ENCODE results near the gene GOLGA6D.
"Not testable (repeated sequence)": the region's sequence is repeated elsewhere in the genome, so short reads cannot be mapped to it uniquely, and the experiment has no call there.

GOLGA6D gene

DNA sequence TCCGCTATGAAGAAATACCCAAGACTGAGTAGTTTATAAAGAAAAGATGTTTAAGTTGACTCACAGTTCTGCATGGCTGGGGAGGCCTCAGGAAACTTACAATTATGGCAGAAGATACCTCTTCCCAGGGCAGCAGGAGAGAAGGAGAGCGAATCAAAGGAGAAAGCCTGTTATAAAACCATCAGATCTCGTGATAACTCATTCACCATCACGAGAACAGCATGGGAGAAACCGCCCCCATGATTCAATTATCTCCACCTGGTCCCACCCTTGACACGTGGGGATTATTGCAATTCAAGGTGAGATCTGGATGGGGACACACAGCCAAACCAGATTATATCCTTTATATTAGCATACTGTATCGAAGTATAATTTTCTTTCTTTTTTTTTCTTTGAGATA is 49.5 kb downstream of the GOLGA6D start:
- not testable (repeated sequence) for DNase-seq (ENCODE audit: low spot score)

DNA sequence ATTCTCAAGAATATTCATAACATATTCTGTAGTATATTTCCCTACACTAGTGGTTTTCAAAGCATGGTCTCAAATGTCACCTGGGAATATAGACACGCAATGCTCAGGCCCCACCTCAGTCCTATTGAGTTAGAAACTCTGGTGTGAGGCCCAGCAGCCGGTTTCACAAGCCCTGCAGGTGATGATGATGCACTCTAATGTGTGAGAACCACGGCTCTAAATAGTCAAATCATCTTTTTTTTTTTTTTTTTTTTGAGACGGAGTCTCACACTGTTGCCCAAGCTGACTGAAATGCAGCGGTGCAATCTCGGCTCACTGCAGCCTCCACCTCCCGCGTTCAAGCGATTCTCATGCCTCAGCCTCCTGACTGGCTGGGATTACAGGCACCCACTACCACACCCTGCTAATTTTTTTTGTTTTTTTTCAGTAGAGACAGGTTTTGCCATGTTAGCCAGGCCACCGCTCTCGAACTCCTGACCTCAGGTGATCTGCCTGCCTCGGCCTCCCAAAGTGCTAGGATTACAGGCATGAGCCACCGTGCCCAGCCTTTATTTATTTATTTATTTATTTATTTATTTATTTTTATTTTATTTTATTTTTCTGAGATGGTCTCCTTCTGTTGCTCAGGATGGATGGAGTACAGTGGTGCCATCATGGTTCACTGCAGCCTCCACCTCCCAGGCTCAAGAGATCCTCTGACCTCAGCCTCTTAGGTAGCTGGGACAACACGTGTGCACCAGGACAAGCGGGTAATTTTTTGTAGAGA is 51.2 kb downstream of the GOLGA6D start:
- DNase-seq (ENCODE audit: low spot score), result not testable (repeated sequence)

DNA sequence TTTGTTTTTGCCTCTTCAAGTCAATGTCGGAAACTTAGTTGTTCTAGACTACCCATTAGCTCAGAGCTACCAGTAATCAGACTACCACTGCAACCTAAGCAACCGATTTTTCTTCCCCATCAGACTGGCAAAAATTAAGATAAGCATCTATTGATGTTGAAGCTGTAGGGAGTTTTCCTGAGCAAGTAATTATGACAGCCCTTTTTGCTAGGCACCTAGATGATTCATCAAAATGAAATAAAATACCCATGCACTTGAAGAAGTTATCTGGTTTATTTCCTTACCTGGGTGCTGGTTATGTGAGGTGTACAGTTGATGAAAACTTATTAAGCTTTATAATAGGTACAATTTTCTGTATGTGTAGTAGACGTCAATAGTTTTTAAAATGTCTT is 52.7 kb downstream of the GOLGA6D start:
- DNase-seq (ENCODE audit: low spot score), result no peak

- peak; percentile 85 for DNase-seq (ENCODE audit: low spot score)
These were observed 53.2 kb downstream of the GOLGA6D start, which contains the start of gene COMMD4 for GRCh38 chr15:75335705-75336355. TSS of gene COMMD4 (plus strand) at chr15:75336063. CDS start at chr15:75336090, 27 bp downstream.

GRCh38 chr15:75338661-75339240 is 56.1 kb downstream of the GOLGA6D start:
- no peak for DNase-seq (ENCODE audit: low spot score)

GRCh38 chr15:75339531-75340240 is 57.1 kb downstream of the GOLGA6D start:
- DNase-seq (ENCODE audit: low spot score), result no peak

DNA sequence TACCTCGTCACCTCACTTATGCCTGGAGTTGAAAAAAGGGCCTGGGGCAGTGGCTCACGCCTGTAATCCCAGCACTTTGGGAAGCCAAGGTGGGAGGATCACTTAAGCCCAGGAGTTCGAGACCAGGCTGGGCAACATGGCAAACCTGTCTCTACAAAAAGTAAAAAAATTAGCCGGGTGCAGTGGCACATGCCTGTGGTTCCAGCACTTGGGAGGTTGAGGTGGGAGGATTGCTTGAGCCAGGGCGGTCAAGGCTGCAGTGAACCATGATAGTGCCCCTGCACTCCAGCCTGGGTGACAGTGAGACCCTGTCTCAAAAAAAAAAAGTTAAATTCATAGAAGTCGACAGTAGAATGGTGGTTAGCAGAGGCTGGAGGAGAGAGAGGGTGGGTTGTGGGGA is 59.6 kb downstream of the GOLGA6D start:
- no peak for DNase-seq (ENCODE audit: low spot score)

GRCh38 chr15:75343953-75344352 is 61.3 kb downstream of the GOLGA6D start:
- DNase-seq (ENCODE audit: low spot score), result not testable (repeated sequence)

Measured in AG08396 (cell line).